HCT116 (cell line): Measurements from ENCODE around the gene PHF2. TPM values are rescaled to one million over a fixed set of nuclear protein-coding genes. Genes with fewer than 3 reads are reported as not detected.

Experiments
- ATAC-seq: fragments of 200-7000 bp; cut with Tn5 transposase; 2 replicates; pipeline ENCODE4 v1.9.1; 2020; ENCODE audit warnings: mild to moderate bottlenecking, moderate library complexity
- BruUV-seq: library from RNA; stranded (reverse); fragments of 400-500 nt; replicated peaks from 2 replicates; lab custom pipeline; 2021; lab: Mats Ljungman, UMichigan
- CTCF ChIA-PET: fragments of 300-600 bp; sonication (Branson Sonifier 250); formaldehyde crosslinking; loops from one replicate; lab custom pipeline; 2021; ENCODE audit warnings: antibody characterized with exemption; lab: Charles Lee
- POLR2A ChIA-PET: fragments of 300-600, 350-600 bp; sonication (Branson Sonifier 250); formaldehyde crosslinking; loops from one replicate; lab custom pipeline; 2021; ENCODE audit warnings: antibody characterized with exemption; lab: Charles Lee
- RAD21 ChIA-PET, 2 experiments: fragments of 300-600 bp; sonication (Branson Sonifier 250); formaldehyde crosslinking; loops; one replicate each; lab custom pipeline; 2023; ENCODE audit warnings: low total read pairs in 2 of 2; ENCODE audit not compliant: uncharacterized antibody in 2 of 2, unreplicated experiment in 2 of 2, low non-redundant PET in 1 of 2; lab: Charles Lee
- DNase-seq: peaks from one replicate; pipeline ENCODE4 v3.0.0-alpha.2; 2010; ENCODE audit warnings: low read depth, low spot score
- H2AFZ ChIP-seq: fragments of 200-600 bp; shearing (Covaris generic), sonication (generic); 2 replicates; pipeline ENCODE4 v1.6.1; 2017; ENCODE audit warnings: low read depth, mixed run types, mixed read lengths, antibody characterized with exemption, low read length; ENCODE audit not compliant: poor library complexity, severe bottlenecking
- H3K27ac ChIP-seq: 2 replicates; pipeline ENCODE4 v1.5.1; 2012; ENCODE audit warnings: low read depth, low read length
- H3K27me3 ChIP-seq: fragments of 200-600 bp; sonication (generic); 2 replicates; pipeline ENCODE4 v1.6.1; 2016; ENCODE audit warnings: mixed run types, low read length, mixed read lengths; ENCODE audit not compliant: insufficient read depth
- H3K36me3 ChIP-seq, 2 experiments: fragments of 200-500 bp in 1 of 2; fragments of 200-600 bp in 1 of 2; sonication (Bioruptor generic) in 1 of 2; sonication (generic) in 1 of 2; 2 replicates each; pipeline versions ENCODE4 v1.5.1 to v1.6.1; 2014 to 2016; ENCODE audit warnings: low read length in 2 of 2, inconsistent platforms in 1 of 2, mixed read lengths in 1 of 2, mixed run types in 1 of 2; ENCODE audit not compliant: insufficient read depth in 2 of 2, control insufficient read depth in 1 of 2
- H3K4me1 ChIP-seq, 2 experiments: fragments of 200-600 bp in 1 of 2; sonication (generic) in 1 of 2; 2 replicates each; pipeline versions ENCODE4 v1.5.1 to v1.6.1; 2012 to 2017; ENCODE audit warnings: low read length in 2 of 2, inconsistent platforms in 1 of 2, mild to moderate bottlenecking in 1 of 2, mixed read lengths in 1 of 2, mixed run types in 1 of 2, moderate library complexity in 1 of 2; ENCODE audit not compliant: insufficient read depth in 2 of 2, control insufficient read depth in 1 of 2
- H3K4me2 ChIP-seq: fragments of 200-600 bp; sonication (generic); 2 replicates; pipeline ENCODE4 v1.6.1; 2017; ENCODE audit warnings: mixed run types, low read length, mixed read lengths
- H3K4me3 ChIP-seq, 2 experiments: fragments of 200-600 bp in 1 of 2; sonication (generic) in 1 of 2; replicated peaks in 1 of 2; 2 replicates each; pipeline ENCODE4 v1.5.1; 2011 to 2016; ENCODE audit warnings: low read length in 2 of 2, control low read depth in 1 of 2, low read depth in 1 of 2, mild to moderate bottlenecking in 1 of 2, mixed read lengths in 1 of 2, mixed run types in 1 of 2
- H3K79me2 ChIP-seq: fragments of 200-600 bp; sonication (generic); 2 replicates; pipeline ENCODE4 v1.6.1; 2017; ENCODE audit warnings: mild to moderate bottlenecking, mixed run types, low read length, moderate library complexity, mixed read lengths; ENCODE audit not compliant: insufficient read depth
- H3K9ac ChIP-seq: fragments of 200-600 bp; sonication (generic); 2 replicates; pipeline ENCODE4 v1.6.1; 2016; ENCODE audit warnings: low read length, mixed read lengths
- H3K9me2 ChIP-seq: fragments of 200-600 bp; sonication (generic), shearing (Covaris generic); 2 replicates; pipeline ENCODE4 v1.6.1; 2017; ENCODE audit warnings: mixed run types, mild to moderate bottlenecking, moderate library complexity; ENCODE audit not compliant: insufficient read depth
- H3K9me3 ChIP-seq, 2 experiments: fragments of 200-500 bp in 1 of 2; fragments of 200-600 bp in 1 of 2; sonication (Bioruptor generic) in 1 of 2; sonication (generic) in 1 of 2; 2 replicates each; pipeline ENCODE4 v1.6.1; 2014 to 2017; ENCODE audit warnings: low read length in 2 of 2, mixed read lengths in 2 of 2, inconsistent platforms in 1 of 2, low read depth in 1 of 2, mild to moderate bottlenecking in 1 of 2, mixed run types in 1 of 2, moderate library complexity in 1 of 2; ENCODE audit not compliant: control insufficient read depth in 1 of 2, insufficient read depth in 1 of 2
- H4K20me1 ChIP-seq: fragments of 200-600 bp; sonication (generic), shearing (Covaris generic); 2 replicates; pipeline ENCODE4 v1.6.1; 2017; ENCODE audit warnings: mixed run types, mild to moderate bottlenecking, moderate library complexity; ENCODE audit not compliant: insufficient read depth
- FOSL1 ChIP-seq: IDR thresholded peaks from 2 replicates; pipeline ENCODE4 v1.6.1; 2012; ENCODE audit warnings: low read depth
- REST ChIP-seq: IDR thresholded peaks from 2 replicates; pipeline ENCODE4 v1.6.1; 2012; ENCODE audit warnings: low read depth
- SP1 ChIP-seq: IDR thresholded peaks from 2 replicates; pipeline ENCODE4 v1.6.1; 2012; ENCODE audit warnings: low read depth
- YY1 ChIP-seq: IDR thresholded peaks from 2 replicates; pipeline ENCODE4 v1.6.1; 2011; ENCODE audit warnings: low read length, low read depth, moderate library complexity, mild to moderate bottlenecking; ENCODE audit not compliant: insufficient replicate concordance; ENCODE audit errors: extremely low read depth
- ZNF274 ChIP-seq: fragments of 200-500 bp; sonication (Bioruptor generic); IDR thresholded peaks from 2 replicates; pipeline ENCODE4 v1.6.1; 2014; ENCODE audit warnings: mild to moderate bottlenecking, low read depth, low read length, inconsistent platforms
- intact Hi-C: fragments of 100-400 bp; cut with micrococcal nuclease; formaldehyde crosslinking; loops from 2 replicates; pipeline ENCODE4 v1.10.0; 2022
- total RNA-seq: library from RNA; stranded (reverse); gene quantifications from one replicate; pipeline ENCODE4 v1.2.1, GENCODE V29; 2021; ENCODE audit not compliant: unreplicated experiment

Gene PHF2
- total RNA-seq, 1 experiment from 2014 or later = 20.6 TPM

DNA sequence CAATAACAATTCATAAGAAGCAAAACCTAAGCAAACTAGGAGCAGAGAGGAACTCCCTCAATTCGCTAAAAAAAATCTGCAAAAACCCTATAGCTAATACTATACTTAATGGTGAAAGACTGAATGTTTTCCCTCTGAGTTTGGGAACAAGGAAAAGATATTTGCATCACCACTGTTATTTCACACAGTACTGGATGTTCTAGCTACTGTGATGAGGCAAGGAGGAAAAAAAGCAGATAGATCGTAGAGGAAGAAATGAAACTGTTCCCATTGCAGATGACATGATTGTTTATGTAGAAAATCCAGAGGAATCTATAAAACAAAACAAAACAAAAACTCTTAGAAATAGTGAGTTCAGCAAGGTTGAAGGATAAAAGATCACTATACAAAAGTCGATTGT lies 116.7 kb downstream of the PHF2 start:
- RAD21 ChIA-PET = no interaction called here
- Histone ChIP-seq H3K4me2 (no peak overlapping the region), H3K27ac (no peak overlapping the region), H3K9me3 (peaks cover 5% of the 10 kb centered on the region in 2 experiments), H3K79me2 (no peaks in the 10 kb centered on the region), H2AFZ (no peak overlapping the region), H3K4me3 (no peak overlapping the region), H3K9me2 (no peaks in the 10 kb centered on the region), H3K27me3 (no peaks in the 10 kb centered on the region), H3K4me1 (no peaks in the 10 kb centered on the region), H3K36me3 (no peaks in the 10 kb centered on the region), H3K9ac (no peak overlapping the region), H4K20me1 (no peaks in the 10 kb centered on the region)
- TF ChIP-seq SP1 = no peak
- no peak for TF ChIP-seq ZNF274
- TF ChIP-seq REST = no peak
- TF ChIP-seq FOSL1 = no peak
- TF ChIP-seq YY1 = no peak
- POLR2A ChIA-PET = no interaction called here
- DNase-seq = no peak
- intact Hi-C loops = no loop called here
- CTCF ChIA-PET = no interaction called here
- BruUV-seq = no TSS peak
- ATAC-seq = no peak
